Adrenal gland (tissue), 12 donors: Measurements from ENCODE around the gene ABCD2. TPM values are rescaled to one million over a fixed set of nuclear protein-coding genes. Genes with fewer than 3 reads are reported as not detected.
A peak's percentile ranks its signal among the peaks of the same experiment; 100 is the strongest.

ENCODE experiments used
- DNase-seq, 7 donors: peaks; one replicate each; pipeline ENCODE4 v3.0.0-alpha.2; 2019 to 2020
- H3K27ac ChIP-seq, 5 donors: fragments of 200-600 bp; sonication (generic) in 4 of 5; 1 replicate in 3 of 5; 2 replicates in 2 of 5; pipeline versions ENCODE4 v1.5.1 to v1.8.0; 2016 to 2020; ENCODE audit warnings: mild to moderate bottlenecking in 1 of 5
- H3K27me3 ChIP-seq: fragments of 200-600 bp; 2 replicates; pipeline ENCODE4 v1.8.0; 2021
- H3K36me3 ChIP-seq, 2 donors: fragments of 200-600 bp; replicated peaks in 1 of 2; 1 replicate in 1 of 2; 2 replicates in 1 of 2; pipeline versions ENCODE4 v1.5.1 to v1.8.0; 2018 to 2022
- H3K4me1 ChIP-seq, 2 donors: fragments of 200-600 bp; replicated peaks in 1 of 2; 1 replicate in 1 of 2; 2 replicates in 1 of 2; pipeline versions ENCODE4 v1.5.1 to v1.8.0; 2018 to 2021
- H3K4me3 ChIP-seq, 4 donors: fragments of 200-600 bp; sonication (generic) in 3 of 4; one replicate each; pipeline ENCODE4 v1.5.1; 2016 to 2018
- H3K9me3 ChIP-seq, 3 donors: fragments of 200-600 bp; sonication (generic) in 1 of 3; replicated peaks in 1 of 3; 1 replicate in 2 of 3; 2 replicates in 1 of 3; pipeline versions ENCODE4 v1.5.1 to v1.8.0; 2016 to 2021
- CTCF ChIP-seq, 6 experiments: fragments of 450-650 bp in 4 of 6; fragments of 200-600 bp in 2 of 6; sonication (generic) in 1 of 6; IDR thresholded peaks; 1 replicate in 5 of 6; 2 replicates in 1 of 6; pipeline versions ENCODE4 v1.5.1 to v1.8.0; 2016 to 2021; ENCODE audit warnings: antibody characterized with exemption in 6 of 6, mild to moderate bottlenecking in 2 of 6, moderate library complexity in 1 of 6
- POLR2A ChIP-seq, 2 donors: fragments of 450-650 bp; IDR thresholded peaks; one replicate each; pipeline ENCODE4 v1.6.1; 2017; ENCODE audit warnings: antibody characterized with exemption in 2 of 2, mild to moderate bottlenecking in 2 of 2, moderate library complexity in 1 of 2
- WGBS, 4 donors: extraction: QIAGEN DNeasy Blood & Tissue Kit in 2 of 4; methylation state at CpG; one replicate each; pipeline versions ENCODE4 v1.1.5 to v1.1.7; 2013 to 2017; 5-methylcytosine and 5-hydroxymethylcytosine counted together
- intact Hi-C, 2 donors: fragments of 100-400 bp; cut with DNase I; formaldehyde crosslinking; loops; one replicate each; pipeline versions ENCODE4 v1.14.1 to v1.15.0; 2022 to 2023
- polyA plus RNA-seq, 3 donors: library from polyadenylated mRNA; stranded (reverse); fragments of 200-250 nt in 2 of 3; fragments of 350-450 nt in 1 of 3; fragmentation: Illumina TruSeq in 1 of 3; extraction: RNeasy Lipid Tissue Mini Kit (QIAGEN cat#74804) in 1 of 3; gene quantifications; one replicate each; pipeline ENCODE4 v1.2.3, GENCODE V29; 2013 to 2014
- total RNA-seq, 9 donors: library from RNA; depleted of rRNA in 4 of 9; stranded (reverse); fragments of >200 nt in 4 of 9; fragments of 120-200 nt in 1 of 9; fragmentation: NEBNext Ultra II Directional in 1 of 9; extraction: Animal tissue kit (Norgen Biotek cat#: 25700) in 1 of 9; gene quantifications; one replicate each; pipeline versions ENCODE4 v1.1.0 to v1.2.4, GENCODE V29; 2013 to 2023
- donor health status: healthy with polysubstance abuse.
- donor health status: Bipolar disorder and iron deficiency.
- donor health status: DM: yes; HTN: yes; CAD: no.
- donor health status: DM: no; HTN: no; CAD: no.
- donor health status: DM: no; HTN: no; CAD: no.
- donor health status: DM: yes; HTN: yes; CAD: no.

ABCD2 gene
- total and polyA plus RNA-seq, 12 donors, result 0.40 to 3.5 (median 0.94) TPM

- TF ChIP-seq CTCF (IDR thresholded peaks at IDR 0.05) (no peak), POLR2A (IDR thresholded peaks at IDR 0.05) (no peak)
- 62 to 68% (median 67%) methylated on average over 1 of the region's 1 CpG for WGBS, 4 donors
- H3K27me3 ChIP-seq, result no peaks in the 10 kb centered on the region
- no peaks in the 10 kb centered on the region for H3K36me3 ChIP-seq
- H3K27ac ChIP-seq, result no peak overlapping the region
- DNase-seq, result no peak
- H3K9me3 ChIP-seq, result no peaks in the 10 kb centered on the region
- intact Hi-C loops, result no loop called here
- H3K4me1 ChIP-seq, result no peaks in the 10 kb centered on the region
- no peak overlapping the region for H3K4me3 ChIP-seq
These were observed 23.4 kb upstream of the ABCD2 start for GRCh38 chr12:39643052-39643451.

- H3K9me3 ChIP-seq, result no peaks in the 10 kb centered on the region
- no peak for DNase-seq
- WGBS, 4 donors, result 82 to 86% (median 84%) methylated on average over 2 of the region's 2 CpGs
- TF ChIP-seq POLR2A (IDR thresholded peaks at IDR 0.05), result no peak
- TF ChIP-seq CTCF (IDR thresholded peaks at IDR 0.05), result no peak
- H3K36me3 ChIP-seq, result no peaks in the 10 kb centered on the region
- H3K4me3 ChIP-seq, result no peak overlapping the region
- no peaks in the 10 kb centered on the region for H3K27me3 ChIP-seq
- intact Hi-C loops, result no loop called here
- no peaks in the 10 kb centered on the region for H3K4me1 ChIP-seq
- H3K27ac ChIP-seq, result no peak overlapping the region
These were observed 19.2 kb upstream of the ABCD2 start for GRCh38 chr12:39638840-39639239.

- Histone ChIP-seq H3K9me3 (no peaks in the 10 kb centered on the region), H3K4me1 (no peaks in the 10 kb centered on the region), H3K27ac (no peak overlapping the region), H3K4me3 (no peak overlapping the region), H3K27me3 (no peaks in the 10 kb centered on the region), H3K36me3 (no peaks in the 10 kb centered on the region)
- peak in 1 of 7 donors; percentile 5 for DNase-seq
- intact Hi-C loops, result no loop called here
- TF ChIP-seq POLR2A (IDR thresholded peaks at IDR 0.05) (no peak), CTCF (IDR thresholded peaks at IDR 0.05) (no peak)
These were observed 18.6 kb upstream of the ABCD2 start for GRCh38 chr12:39638178-39638577.

GRCh38 chr12:39632670-39633069, 13.1 kb upstream of the ABCD2 start:
- H3K4me1 ChIP-seq, result no peaks in the 10 kb centered on the region
- H3K36me3 ChIP-seq, result no peaks in the 10 kb centered on the region
- DNase-seq, result no peak
- H3K9me3 ChIP-seq, result no peaks in the 10 kb centered on the region
- TF ChIP-seq CTCF (IDR thresholded peaks at IDR 0.05) (no peak), POLR2A (IDR thresholded peaks at IDR 0.05) (no peak)
- intact Hi-C loops, result no loop called here
- H3K27ac ChIP-seq, result no peak overlapping the region
- no peaks in the 10 kb centered on the region for H3K27me3 ChIP-seq
- H3K4me3 ChIP-seq, result no peak overlapping the region
